ENCODE measurements around the gene DNAH7.

The DNAH7 gene

GRCh38 chr2:195820867-195821565 is 247.6 kb downstream of the DNAH7 start:
- no peak for DNase-seq
- Histone ChIP-seq H3K36me3 (no peaks in the 10 kb centered on the region), H3K27ac (no peak overlapping the region), H3K4me1 (no peaks in the 10 kb centered on the region), H3K9me3 (no peaks in the 10 kb centered on the region), H3K4me3 (no peak overlapping the region), H3K27me3 (no peaks in the 10 kb centered on the region)
- intact Hi-C loops (cut with DNase I; ENCODE audit: low total_unique reads): no loop called here
- TF ChIP-seq CTCF (IDR thresholded peaks at IDR 0.05): no peak

GRCh38 chr2:195820373-195820772 is 248.3 kb downstream of the DNAH7 start:
- DNase-seq: no peak
- H3K4me1 ChIP-seq: no peaks in the 10 kb centered on the region
- H3K36me3 ChIP-seq: no peaks in the 10 kb centered on the region
- no peak overlapping the region for H3K27ac ChIP-seq
- H3K4me3 ChIP-seq: no peak overlapping the region
- H3K27me3 ChIP-seq: no peaks in the 10 kb centered on the region
- no peaks in the 10 kb centered on the region for H3K9me3 ChIP-seq
- intact Hi-C loops (cut with DNase I; ENCODE audit: low total_unique reads): no loop called here
- no peak for TF ChIP-seq CTCF (IDR thresholded peaks at IDR 0.05)

GRCh38 chr2:195819276-195819675 is 249.4 kb downstream of the DNAH7 start:
- Histone ChIP-seq H3K27ac (no peak overlapping the region), H3K36me3 (no peaks in the 10 kb centered on the region), H3K9me3 (no peaks in the 10 kb centered on the region), H3K4me3 (no peak overlapping the region), H3K27me3 (no peaks in the 10 kb centered on the region), H3K4me1 (no peaks in the 10 kb centered on the region)
- DNase-seq: no peak
- no peak for TF ChIP-seq CTCF (IDR thresholded peaks at IDR 0.05)
- intact Hi-C loops (cut with DNase I; ENCODE audit: low total_unique reads): no loop called here

GRCh38 chr2:195818526-195818925 is 250.1 kb downstream of the DNAH7 start:
- Histone ChIP-seq H3K36me3 (no peaks in the 10 kb centered on the region), H3K4me1 (no peaks in the 10 kb centered on the region), H3K9me3 (no peaks in the 10 kb centered on the region), H3K27ac (no peak overlapping the region), H3K27me3 (no peaks in the 10 kb centered on the region), H3K4me3 (no peak overlapping the region)
- TF ChIP-seq CTCF (IDR thresholded peaks at IDR 0.05): no peak
- DNase-seq: no peak
- intact Hi-C loops (cut with DNase I; ENCODE audit: low total_unique reads): no loop called here

- Histone ChIP-seq H3K4me3 (no peak overlapping the region), H3K36me3 (no peaks in the 10 kb centered on the region), H3K9me3 (no peaks in the 10 kb centered on the region), H3K27ac (no peak overlapping the region), H3K4me1 (no peaks in the 10 kb centered on the region), H3K27me3 (no peaks in the 10 kb centered on the region)
- intact Hi-C loops (cut with DNase I; ENCODE audit: low total_unique reads): no loop called here
- TF ChIP-seq CTCF (IDR thresholded peaks at IDR 0.05): no peak
- no peak for DNase-seq
Observed at GRCh38 chr2:195818106-195818505, 250.5 kb downstream of the DNAH7 start.

GRCh38 chr2:195815083-195815482 is 253.6 kb downstream of the DNAH7 start:
- Histone ChIP-seq H3K9me3 (no peaks in the 10 kb centered on the region), H3K4me1 (no peaks in the 10 kb centered on the region), H3K27ac (no peak overlapping the region), H3K4me3 (no peak overlapping the region), H3K27me3 (no peaks in the 10 kb centered on the region), H3K36me3 (no peaks in the 10 kb centered on the region)
- no peak for TF ChIP-seq CTCF (IDR thresholded peaks at IDR 0.05)
- no peak for DNase-seq
- intact Hi-C loops (cut with DNase I; ENCODE audit: low total_unique reads): no loop called here
